Stomach (tissue), 4 donors: ENCODE data around the gene ASTN1.

Experiments used
- CTCF ChIP-seq, 7 experiments: fragments of 450-650 bp in 4 of 7; fragments of 200-600 bp in 3 of 7; sonication (generic) in 3 of 7; IDR thresholded peaks; one replicate each; pipeline ENCODE4 v1.5.1; 2016 to 2019; ENCODE audit warnings: antibody characterized with exemption in 7 of 7, control low read depth in 2 of 7, mild to moderate bottlenecking in 1 of 7
- EP300 ChIP-seq: sonication (generic); formaldehyde crosslinking; IDR thresholded peaks from one replicate; pipeline ENCODE4 v1.6.1; 2017; ENCODE audit warnings: antibody characterized with exemption
- POLR2A ChIP-seq, 4 donors: fragments of 450-650 bp; IDR thresholded peaks; one replicate each; pipeline ENCODE4 v1.6.1; 2016; ENCODE audit warnings: antibody characterized with exemption in 4 of 4, control low read depth in 2 of 4, mild to moderate bottlenecking in 1 of 4, moderate library complexity in 1 of 4
- POLR2AphosphoS5 ChIP-seq, 3 donors: sonication (generic); formaldehyde crosslinking; IDR thresholded peaks; one replicate each; pipeline ENCODE4 v1.6.1; 2016; ENCODE audit warnings: antibody characterized with exemption in 3 of 3

DNA sequence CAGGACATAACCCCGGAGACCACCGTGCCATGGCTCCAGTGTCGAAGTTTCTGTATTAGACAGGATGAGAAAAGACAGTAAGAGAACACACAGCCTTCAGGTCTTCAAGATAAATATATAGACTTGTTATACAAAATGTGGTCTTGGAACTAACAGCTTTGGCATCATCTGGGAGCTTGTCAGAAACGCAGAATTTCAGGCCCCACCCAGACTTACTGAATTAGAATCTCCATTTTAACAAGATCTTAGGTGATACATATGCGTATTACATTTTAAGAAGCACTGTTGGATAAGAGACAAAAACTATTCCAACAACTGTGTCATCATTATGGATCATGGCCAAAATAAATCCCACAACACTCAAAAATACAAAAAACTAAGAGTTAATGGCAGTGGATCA is 239.3 kb downstream of the ASTN1 start:
- no peak for TF ChIP-seq POLR2AphosphoS5 (IDR thresholded peaks at IDR 0.05)
- no peak for TF ChIP-seq CTCF (IDR thresholded peaks at IDR 0.05)
- TF ChIP-seq POLR2A (IDR thresholded peaks at IDR 0.05) = no peak
- TF ChIP-seq EP300 = no peak
